ENCODE measurements around the gene CACNB2.
A peak's percentile ranks its signal among the peaks of the same experiment; 100 is the strongest.

Gene CACNB2

GRCh38 chr10:18223898-18224297 lies 83.7 kb downstream of the CACNB2 start:
- H3K27ac ChIP-seq, result no peak overlapping the region
- H4K20me1 ChIP-seq, result no peaks in the 10 kb centered on the region
- no peak overlapping the region for H3K4me3 ChIP-seq
- H3K27me3 ChIP-seq, result no peaks in the 10 kb centered on the region
- H3K36me3 ChIP-seq, result no peaks in the 10 kb centered on the region
- TF ChIP-seq Cebpa-rat (IDR thresholded peaks at IDR 0.05), result no peak
- no peak overlapping the region for H3K9ac ChIP-seq
- H3K9me3 ChIP-seq, result no peaks in the 10 kb centered on the region
- H3K4me1 ChIP-seq, result no peaks in the 10 kb centered on the region
- H3K4me2 ChIP-seq, result no peak overlapping the region

DNA sequence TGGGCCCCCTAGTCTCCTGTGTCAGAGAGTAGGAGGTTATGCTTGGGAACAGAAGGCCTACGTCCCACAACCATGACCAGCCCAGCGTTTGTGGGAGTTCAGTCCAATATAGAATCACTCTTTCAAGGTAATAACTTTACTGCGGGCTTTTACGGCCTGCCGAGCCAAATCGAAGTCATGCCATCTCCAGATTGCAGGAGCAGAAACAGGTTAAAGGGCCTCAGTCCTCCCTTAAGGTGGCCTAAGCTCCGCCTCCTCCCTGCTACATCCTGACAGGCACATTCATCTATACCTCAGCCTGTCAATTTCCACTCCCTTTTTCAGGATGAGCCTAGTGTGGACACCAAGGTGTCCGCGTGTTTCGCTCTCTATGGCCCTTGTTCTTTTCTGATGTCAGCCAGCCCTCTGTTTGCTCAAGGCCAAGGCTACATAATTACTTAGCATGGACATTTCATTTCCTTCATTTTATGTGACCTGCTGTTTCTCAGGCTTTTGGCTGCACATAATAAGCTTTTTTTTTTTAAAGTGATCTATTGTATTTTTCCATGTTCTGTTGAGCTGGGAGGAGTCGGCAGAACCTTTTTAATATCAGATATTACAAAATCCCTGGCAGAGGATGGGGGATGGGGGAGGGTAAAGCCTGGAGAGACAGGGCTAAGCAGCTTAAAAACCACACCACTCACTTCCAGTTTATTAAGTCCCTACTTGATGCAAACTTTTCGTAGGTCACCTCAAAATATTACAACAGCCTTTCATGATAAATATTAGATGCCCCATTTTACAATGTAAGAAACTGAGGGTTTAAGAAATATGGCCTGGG lies 84.6 kb downstream of the CACNB2 start:
- Histone ChIP-seq H3K27me3 (no peaks in the 10 kb centered on the region), H3K9me3 (no peaks in the 10 kb centered on the region), H4K20me1 (no peaks in the 10 kb centered on the region), H3K4me3 (no peak overlapping the region), H3K36me3 (no peaks in the 10 kb centered on the region), H3K27ac (no peak overlapping the region), H3K4me1 (no peaks in the 10 kb centered on the region), H3K4me2 (no peak overlapping the region), H3K9ac (no peak overlapping the region)
- TF ChIP-seq Cebpa-rat (IDR thresholded peaks at IDR 0.05), result no peak

GRCh38 chr10:18226336-18226735 lies 86.1 kb downstream of the CACNB2 start:
- Histone ChIP-seq H3K27ac (no peak overlapping the region), H3K9me3 (no peaks in the 10 kb centered on the region), H3K9ac (no peak overlapping the region), H3K4me2 (no peak overlapping the region), H3K27me3 (no peaks in the 10 kb centered on the region), H3K36me3 (no peaks in the 10 kb centered on the region), H4K20me1 (no peaks in the 10 kb centered on the region), H3K4me3 (no peak overlapping the region), H3K4me1 (no peaks in the 10 kb centered on the region)
- no peak for TF ChIP-seq Cebpa-rat (IDR thresholded peaks at IDR 0.05)

DNA sequence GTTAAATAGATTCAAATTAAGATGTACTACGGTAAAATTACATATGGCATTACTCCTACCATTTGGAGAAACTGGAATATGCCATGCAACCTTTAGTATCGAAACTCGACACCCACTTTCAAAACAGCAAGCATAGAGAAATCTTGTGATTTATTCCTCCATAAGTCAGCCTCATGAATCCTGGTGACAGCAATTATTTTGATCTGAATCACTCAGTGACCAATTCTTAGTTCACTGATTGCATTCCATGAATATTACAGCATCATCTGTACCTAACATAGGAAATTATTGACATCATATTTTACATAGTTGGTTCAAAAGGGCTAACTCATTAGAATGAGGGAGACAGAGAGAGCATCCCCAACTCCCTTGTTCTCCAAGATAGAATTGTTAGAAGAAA lies 89.6 kb downstream of the CACNB2 start:
- H3K36me3 ChIP-seq, result no peaks in the 10 kb centered on the region
- peaks cover 9% of the 10 kb centered on the region for H3K4me1 ChIP-seq
- H3K27me3 ChIP-seq, result no peaks in the 10 kb centered on the region
- H4K20me1 ChIP-seq, result no peaks in the 10 kb centered on the region
- H3K9me3 ChIP-seq, result no peaks in the 10 kb centered on the region
- H3K9ac ChIP-seq, result no peak overlapping the region
- no peak overlapping the region for H3K4me3 ChIP-seq
- H3K4me2 ChIP-seq, result no peak overlapping the region
- no peak for TF ChIP-seq Cebpa-rat (IDR thresholded peaks at IDR 0.05)
- H3K27ac ChIP-seq, result no peak overlapping the region

DNA sequence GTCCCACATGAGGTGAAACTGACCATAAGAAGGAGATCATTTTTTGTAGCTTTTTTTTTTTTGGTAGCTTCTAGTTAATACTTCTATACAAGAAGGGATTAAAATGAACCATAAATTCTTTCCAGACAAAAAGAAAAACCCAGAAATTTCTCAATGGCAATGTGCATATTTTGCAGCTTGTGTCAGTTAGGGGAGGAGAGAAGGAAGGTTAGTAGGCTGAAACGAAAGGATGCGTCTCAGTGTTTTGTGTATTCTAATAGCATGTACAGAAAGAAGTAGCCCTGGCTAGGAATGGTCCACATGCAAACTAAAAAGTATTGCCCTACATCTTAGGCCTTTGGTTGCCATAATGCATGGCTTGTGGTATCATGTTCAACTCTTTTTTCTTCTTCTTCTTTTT lies 90.6 kb downstream of the CACNB2 start:
- H3K27me3 ChIP-seq, result no peaks in the 10 kb centered on the region
- no peaks in the 10 kb centered on the region for H3K9me3 ChIP-seq
- H3K27ac ChIP-seq, result no peak overlapping the region
- H3K4me1 ChIP-seq, result peaks cover 9% of the 10 kb centered on the region
- H3K36me3 ChIP-seq, result no peaks in the 10 kb centered on the region
- H3K4me2 ChIP-seq, result no peak overlapping the region
- no peak overlapping the region for H3K4me3 ChIP-seq
- H3K9ac ChIP-seq, result no peak overlapping the region
- H4K20me1 ChIP-seq, result no peaks in the 10 kb centered on the region
- TF ChIP-seq Cebpa-rat (IDR thresholded peaks at IDR 0.05), result no peak

DNA sequence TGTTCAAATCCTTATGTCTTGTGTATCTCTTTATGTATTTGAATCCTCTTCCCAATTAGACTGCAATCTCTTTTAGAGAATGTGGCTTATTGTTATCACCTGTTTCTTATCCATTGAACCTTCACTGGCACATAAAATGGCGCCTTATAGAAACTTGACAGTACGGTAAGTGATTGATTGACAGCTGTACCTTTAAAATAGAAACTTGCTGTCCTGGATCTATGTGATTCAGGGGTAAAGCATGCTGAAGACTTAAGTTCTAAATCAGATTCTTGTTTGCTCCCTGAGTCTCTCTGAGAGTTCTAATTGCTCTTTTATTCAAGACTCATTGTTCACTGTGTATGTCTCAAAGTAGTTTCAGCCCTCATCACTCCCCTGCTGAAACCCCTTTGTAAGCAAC lies 91.3 kb downstream of the CACNB2 start:
- TF ChIP-seq Cebpa-rat (IDR thresholded peaks at IDR 0.05), result no peak
- H3K4me3 ChIP-seq, result no peak overlapping the region
- H3K27ac ChIP-seq, result no peak overlapping the region
- no peaks in the 10 kb centered on the region for H4K20me1 ChIP-seq
- no peak overlapping the region for H3K4me2 ChIP-seq
- H3K4me1 ChIP-seq, result peaks cover 9% of the 10 kb centered on the region
- H3K9ac ChIP-seq, result no peak overlapping the region
- no peaks in the 10 kb centered on the region for H3K27me3 ChIP-seq
- H3K36me3 ChIP-seq, result no peaks in the 10 kb centered on the region
- H3K9me3 ChIP-seq, result no peaks in the 10 kb centered on the region

DNA sequence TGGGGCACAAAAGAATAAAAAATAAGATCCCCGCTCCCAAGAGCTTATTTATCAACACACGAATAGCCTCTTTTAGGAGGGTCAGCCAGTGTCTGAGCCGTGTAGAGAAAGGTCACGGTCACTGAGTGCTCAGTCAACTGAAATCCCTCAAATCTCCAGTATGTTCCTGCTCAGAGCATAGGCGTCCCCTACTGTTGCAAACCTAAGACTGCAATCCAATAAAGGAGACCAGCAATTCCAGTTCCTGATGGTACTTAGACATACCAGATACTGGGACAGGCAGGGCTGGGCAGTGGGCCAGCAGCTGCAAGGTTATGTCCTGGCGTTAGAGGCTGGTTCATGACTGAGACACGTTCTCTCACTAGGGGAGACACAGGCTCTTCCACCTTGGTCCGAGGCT lies 93.6 kb downstream of the CACNB2 start:
- H3K4me3 ChIP-seq, result no peak overlapping the region
- peak overlapping the region; percentile 40 for H3K4me2 ChIP-seq
- H3K4me1 ChIP-seq, result peaks cover 9% of the 10 kb centered on the region
- H4K20me1 ChIP-seq, result no peaks in the 10 kb centered on the region
- H3K9ac ChIP-seq, result no peak overlapping the region
- no peaks in the 10 kb centered on the region for H3K9me3 ChIP-seq
- TF ChIP-seq Cebpa-rat (IDR thresholded peaks at IDR 0.05), result no peak
- no peak overlapping the region for H3K27ac ChIP-seq
- no peaks in the 10 kb centered on the region for H3K27me3 ChIP-seq
- no peaks in the 10 kb centered on the region for H3K36me3 ChIP-seq

- Histone ChIP-seq H3K4me1 (peaks cover 9% of the 10 kb centered on the region), H4K20me1 (no peaks in the 10 kb centered on the region), H3K4me3 (no peak overlapping the region), H3K27ac (no peak overlapping the region), H3K9me3 (no peaks in the 10 kb centered on the region), H3K9ac (no peak overlapping the region), H3K4me2 (no peak overlapping the region), H3K27me3 (no peaks in the 10 kb centered on the region), H3K36me3 (no peaks in the 10 kb centered on the region)
- TF ChIP-seq Cebpa-rat (IDR thresholded peaks at IDR 0.05), result no peak
Measured at GRCh38 chr10:18235477-18235876, 95.3 kb downstream of the CACNB2 start.

GRCh38 chr10:18236756-18237155 lies 96.5 kb downstream of the CACNB2 start:
- Histone ChIP-seq H3K9me3 (no peaks in the 10 kb centered on the region), H3K9ac (no peak overlapping the region), H3K4me1 (peaks cover 9% of the 10 kb centered on the region), H4K20me1 (no peaks in the 10 kb centered on the region), H3K27ac (no peak overlapping the region), H3K27me3 (no peaks in the 10 kb centered on the region), H3K4me2 (no peak overlapping the region), H3K4me3 (no peak overlapping the region), H3K36me3 (no peaks in the 10 kb centered on the region)
- TF ChIP-seq Cebpa-rat (IDR thresholded peaks at IDR 0.05), result no peak

- Histone ChIP-seq H3K27me3 (no peaks in the 10 kb centered on the region), H3K27ac (no peak overlapping the region), H3K4me1 (peaks cover 3% of the 10 kb centered on the region), H3K9me3 (peaks cover 6% of the 10 kb centered on the region; the same call in 1 of the 2 replicates), H3K36me3 (no peaks in the 10 kb centered on the region), H3K4me3 (no peak overlapping the region), H4K20me1 (no peaks in the 10 kb centered on the region), H3K4me2 (no peak overlapping the region), H3K9ac (no peak overlapping the region)
- TF ChIP-seq Cebpa-rat (IDR thresholded peaks at IDR 0.05), result no peak
Measured at GRCh38 chr10:18238870-18239485, 98.8 kb downstream of the CACNB2 start.

Data from BLaER1 (cell line).